Measurements from ENCODE around the gene PPHLN1.
A peak's percentile ranks its signal among the peaks of the same experiment; 100 is the strongest.
"Not testable (repeated sequence)": the region's sequence is repeated elsewhere in the genome, so short reads cannot be mapped to it uniquely, and the experiment has no call there.

PPHLN1 gene

GRCh38 chr12:42372154-42372791, 46.3 kb downstream of the PPHLN1 start:
- peak; percentile 46 for DNase-seq (ENCODE audit: low spot score)

GRCh38 chr12:42373669-42374068, 47.7 kb downstream of the PPHLN1 start:
- DNase-seq (ENCODE audit: low spot score) = no peak

GRCh38 chr12:42380733-42381132, 54.8 kb downstream of the PPHLN1 start:
- DNase-seq (ENCODE audit: low spot score) = no peak

- peak; percentile 14 for DNase-seq (ENCODE audit: low spot score)
Measured at GRCh38 chr12:42382013-42382696, 56.2 kb downstream of the PPHLN1 start.

GRCh38 chr12:42385326-42385841, 59.4 kb downstream of the PPHLN1 start:
- no peak for DNase-seq (ENCODE audit: low spot score)

- DNase-seq (ENCODE audit: low spot score) = no peak
Measured at GRCh38 chr12:42386308-42386707, 60.3 kb downstream of the PPHLN1 start.

- not testable (repeated sequence) for DNase-seq (ENCODE audit: low spot score)
Measured at GRCh38 chr12:42388086-42388485, 62.1 kb downstream of the PPHLN1 start.

GRCh38 chr12:42394429-42394828, 68.5 kb downstream of the PPHLN1 start:
- no peak for DNase-seq (ENCODE audit: low spot score)

- DNase-seq (ENCODE audit: low spot score) = no peak
Measured at GRCh38 chr12:42396473-42397259, 70.7 kb downstream of the PPHLN1 start.

GRCh38 chr12:42402821-42403411, 76.9 kb downstream of the PPHLN1 start:
- DNase-seq (ENCODE audit: low spot score) = no peak

GRCh38 chr12:42407306-42407705, 81.3 kb downstream of the PPHLN1 start:
- DNase-seq (ENCODE audit: low spot score) = no peak

- DNase-seq (ENCODE audit: low spot score) = no peak
Measured at GRCh38 chr12:42409471-42409870, 83.5 kb downstream of the PPHLN1 start.

- DNase-seq (ENCODE audit: low spot score) = no peak
Measured at GRCh38 chr12:42410340-42410739, 84.4 kb downstream of the PPHLN1 start.

- no peak for DNase-seq (ENCODE audit: low spot score)
Measured at GRCh38 chr12:42420395-42420794, 94.4 kb downstream of the PPHLN1 start.

- DNase-seq (ENCODE audit: low spot score) = peak; percentile 8
Measured at GRCh38 chr12:42421844-42422779, 96.1 kb downstream of the PPHLN1 start.

- DNase-seq (ENCODE audit: low spot score) = no peak
Measured at GRCh38 chr12:42422785-42423184, 96.8 kb downstream of the PPHLN1 start.

GRCh38 chr12:42426746-42427145, 100.8 kb downstream of the PPHLN1 start:
- DNase-seq (ENCODE audit: low spot score) = no peak

GRCh38 chr12:42428850-42429249, 102.9 kb downstream of the PPHLN1 start:
- DNase-seq (ENCODE audit: low spot score) = no peak

GRCh38 chr12:42432517-42433140, 106.7 kb downstream of the PPHLN1 start:
- DNase-seq (ENCODE audit: low spot score) = no peak

- no peak for DNase-seq (ENCODE audit: low spot score)
Measured at GRCh38 chr12:42440608-42441007, 114.6 kb downstream of the PPHLN1 start.

GRCh38 chr12:42442311-42442759, 116.4 kb downstream of the PPHLN1 start:
- no peak for DNase-seq (ENCODE audit: low spot score)
